Caco-2 (cell line): ENCODE measurements around the gene LUZP1. TPM values are rescaled to one million over a fixed set of nuclear protein-coding genes. Genes with fewer than 3 reads are reported as not detected.

ENCODE experiments used
- BruUV-seq: library from RNA; stranded (reverse); fragments of 400-500 nt; replicated peaks from 2 replicates; lab custom pipeline; 2021; lab: Mats Ljungman, UMichigan
- CTCF ChIA-PET: fragments of 300-600 bp; sonication (Branson Sonifier 250); formaldehyde crosslinking; loops from one replicate; lab custom pipeline; 2022; ENCODE audit warnings: antibody characterized with exemption; lab: Charles Lee
- POLR2A ChIA-PET: fragments of 300-600 bp; sonication (Branson Sonifier 250); formaldehyde crosslinking; loops from one replicate; lab custom pipeline; 2022; ENCODE audit warnings: antibody characterized with exemption; lab: Charles Lee
- DNase-seq, 2 experiments: peaks; one replicate each; pipeline versions ENCODE4 v3.0.0 to v3.0.0-alpha.2; 2020 to 2022
- H3K27me3 ChIP-seq: replicated peaks from 2 replicates; pipeline ENCODE4 v1.6.0; 2011; ENCODE audit warnings: low read length; ENCODE audit not compliant: control insufficient read depth, insufficient read depth
- H3K36me3 ChIP-seq: 2 replicates; pipeline ENCODE4 v1.5.1; 2011; ENCODE audit warnings: low read length; ENCODE audit not compliant: control insufficient read depth, insufficient read depth
- H3K4me1 ChIP-seq: fragments of 250-450 bp; sonication (Bioruptor Pico); 2 replicates; pipeline ENCODE4 v1.5.1; 2020; ENCODE audit warnings: mild to moderate bottlenecking
- H3K4me3 ChIP-seq: 2 replicates; pipeline ENCODE4 v1.5.1; 2011; ENCODE audit warnings: low read depth, mild to moderate bottlenecking, control low read depth, low read length
- H3K9me3 ChIP-seq: fragments of 250-450 bp; sonication (Bioruptor Pico); 2 replicates; pipeline ENCODE4 v1.5.1; 2020; ENCODE audit warnings: mild to moderate bottlenecking, moderate library complexity
- H3K27ac Mint-ChIP-seq: one replicate; pipeline ENCODE4 v1.8.0; 2022; ENCODE audit warnings: mixed read lengths; ENCODE audit not compliant: unreplicated experiment
- H3K27me3 Mint-ChIP-seq: one replicate; pipeline ENCODE4 v1.8.0; 2022; ENCODE audit warnings: mixed read lengths; ENCODE audit not compliant: insufficient read depth, unreplicated experiment
- H3K36me3 Mint-ChIP-seq: one replicate; pipeline ENCODE4 v1.8.0; 2022; ENCODE audit warnings: mild to moderate bottlenecking, mixed read lengths; ENCODE audit not compliant: insufficient read depth, unreplicated experiment
- H3K4me1 Mint-ChIP-seq: one replicate; pipeline ENCODE4 v1.8.0; 2022; ENCODE audit warnings: low read depth, mixed read lengths; ENCODE audit not compliant: unreplicated experiment
- H3K4me3 Mint-ChIP-seq: one replicate; pipeline ENCODE4 v1.8.0; 2022; ENCODE audit warnings: mild to moderate bottlenecking, moderate library complexity, mixed read lengths; ENCODE audit not compliant: unreplicated experiment
- H3K9me3 Mint-ChIP-seq: one replicate; pipeline ENCODE4 v1.8.0; 2022; ENCODE audit warnings: mixed read lengths; ENCODE audit not compliant: unreplicated experiment
- intact Hi-C: fragments of 100-400 bp; cut with micrococcal nuclease; formaldehyde crosslinking; loops from one replicate; pipeline ENCODE4 v1.10.0; 2022; ENCODE audit not compliant: unreplicated experiment
- total RNA-seq: library from RNA; stranded (reverse); gene quantifications from 2 replicates; pipeline ENCODE4 v1.2.3, GENCODE V29; 2022
- TF ChIP-seq, protein P1 (sequence below), 2 experiments: fragments of 200-600 bp in 1 of 2; IDR thresholded peaks; 1 replicate in 1 of 2; 2 replicates in 1 of 2; pipeline versions ENCODE4 v1.5.1 to v1.8.0; 2011 to 2022; ENCODE audit warnings: antibody characterized with exemption in 1 of 2, control low read depth in 1 of 2, inconsistent platforms in 1 of 2, low read depth in 1 of 2, low read length in 1 of 2, mild to moderate bottlenecking in 1 of 2, moderate library complexity in 1 of 2; ENCODE audit not compliant: insufficient read depth in 1 of 2, severe bottlenecking in 1 of 2, unreplicated experiment in 1 of 2

Gene LUZP1
- total RNA-seq, 1 experiment from 2014 or later = 20.6 TPM

DNA sequence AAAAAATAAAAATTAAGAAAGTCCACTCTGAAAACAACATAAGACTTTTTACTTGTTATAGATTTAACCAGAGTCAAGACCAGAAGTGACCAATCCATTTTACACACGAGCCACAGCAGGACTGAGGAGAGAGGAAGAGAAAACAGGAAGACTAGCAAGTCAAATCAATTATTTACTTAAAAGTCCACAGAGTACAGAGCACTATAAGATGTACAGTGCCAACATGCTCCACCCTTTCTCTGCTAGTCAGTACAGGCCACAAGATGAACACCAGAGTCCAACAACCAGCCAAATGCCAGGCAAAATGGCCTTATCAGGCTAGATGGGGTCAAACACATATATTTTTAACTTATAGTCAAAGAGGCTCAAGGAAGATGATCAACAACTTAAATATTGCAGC, 19.5 kb downstream of the LUZP1 start:
- peaks cover 28% of the 10 kb centered on the region for H3K4me1 Mint-ChIP-seq
- peaks cover 6% of the 10 kb centered on the region for H3K36me3 Mint-ChIP-seq
- no peaks in the 10 kb centered on the region for H3K36me3 ChIP-seq
- BruUV-seq = no TSS peak
- no peaks in the 10 kb centered on the region for H3K9me3 Mint-ChIP-seq
- ChIA-PET POLR2A (no interaction called here), CTCF (no interaction called here)
- H3K4me3 ChIP-seq = no peak overlapping the region
- no peak overlapping the region for H3K4me3 Mint-ChIP-seq
- H3K9me3 ChIP-seq = no peaks in the 10 kb centered on the region
- no peaks in the 10 kb centered on the region for H3K27me3 ChIP-seq
- H3K27me3 Mint-ChIP-seq = no peaks in the 10 kb centered on the region
- intact Hi-C loops = no loop called here
- no peak for DNase-seq
- H3K27ac Mint-ChIP-seq = no peak overlapping the region
- TF ChIP-seq, protein P1, sequence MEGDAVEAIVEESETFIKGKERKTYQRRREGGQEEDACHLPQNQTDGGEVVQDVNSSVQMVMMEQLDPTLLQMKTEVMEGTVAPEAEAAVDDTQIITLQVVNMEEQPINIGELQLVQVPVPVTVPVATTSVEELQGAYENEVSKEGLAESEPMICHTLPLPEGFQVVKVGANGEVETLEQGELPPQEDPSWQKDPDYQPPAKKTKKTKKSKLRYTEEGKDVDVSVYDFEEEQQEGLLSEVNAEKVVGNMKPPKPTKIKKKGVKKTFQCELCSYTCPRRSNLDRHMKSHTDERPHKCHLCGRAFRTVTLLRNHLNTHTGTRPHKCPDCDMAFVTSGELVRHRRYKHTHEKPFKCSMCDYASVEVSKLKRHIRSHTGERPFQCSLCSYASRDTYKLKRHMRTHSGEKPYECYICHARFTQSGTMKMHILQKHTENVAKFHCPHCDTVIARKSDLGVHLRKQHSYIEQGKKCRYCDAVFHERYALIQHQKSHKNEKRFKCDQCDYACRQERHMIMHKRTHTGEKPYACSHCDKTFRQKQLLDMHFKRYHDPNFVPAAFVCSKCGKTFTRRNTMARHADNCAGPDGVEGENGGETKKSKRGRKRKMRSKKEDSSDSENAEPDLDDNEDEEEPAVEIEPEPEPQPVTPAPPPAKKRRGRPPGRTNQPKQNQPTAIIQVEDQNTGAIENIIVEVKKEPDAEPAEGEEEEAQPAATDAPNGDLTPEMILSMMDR (IDR thresholded peaks at IDR 0.05; ENCODE audit: insufficient read depth in 1 of 2, low read depth in 1 of 2, low read length in 1 of 2, severe bottlenecking in 1 of 2, unreplicated experiment in 1 of 2) = no peak
- peaks cover 5% of the 10 kb centered on the region for H3K4me1 ChIP-seq

DNA sequence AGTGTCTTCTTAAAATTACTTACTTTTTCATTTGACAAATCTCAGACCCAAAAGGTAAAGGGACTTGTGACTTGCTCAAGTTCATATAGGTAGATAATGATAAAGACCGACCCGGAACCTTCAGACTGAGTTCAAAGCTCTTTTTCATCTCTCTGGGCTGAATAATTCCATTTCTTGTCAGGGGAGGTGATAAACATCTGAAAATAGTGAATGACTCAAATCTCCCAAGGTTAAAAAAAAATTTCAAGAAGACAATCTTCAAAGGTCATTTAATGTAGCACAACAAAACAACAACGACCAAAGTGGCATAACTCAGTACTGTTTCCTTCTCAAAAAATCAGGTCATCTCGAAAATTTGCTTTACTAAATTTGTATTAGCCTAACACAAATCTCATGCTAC, 20.6 kb downstream of the LUZP1 start:
- TF ChIP-seq, protein P1 (IDR thresholded peaks at IDR 0.05; ENCODE audit: insufficient read depth in 1 of 2, low read depth in 1 of 2, low read length in 1 of 2, severe bottlenecking in 1 of 2, unreplicated experiment in 1 of 2) = no peak
- POLR2A ChIA-PET = no interaction called here
- H3K4me1 ChIP-seq = peaks cover 5% of the 10 kb centered on the region
- no TSS peak for BruUV-seq
- H3K4me3 ChIP-seq = no peak overlapping the region
- H3K36me3 ChIP-seq = no peaks in the 10 kb centered on the region
- intact Hi-C loops = no loop called here
- no peaks in the 10 kb centered on the region for H3K9me3 Mint-ChIP-seq
- H3K4me3 Mint-ChIP-seq = no peak overlapping the region
- no peak for DNase-seq
- H3K4me1 Mint-ChIP-seq = peaks cover 23% of the 10 kb centered on the region
- no peaks in the 10 kb centered on the region for H3K27me3 Mint-ChIP-seq
- H3K27me3 ChIP-seq = no peaks in the 10 kb centered on the region
- CTCF ChIA-PET = no interaction called here
- no peak overlapping the region for H3K27ac Mint-ChIP-seq
- peaks cover 6% of the 10 kb centered on the region for H3K36me3 Mint-ChIP-seq
- no peaks in the 10 kb centered on the region for H3K9me3 ChIP-seq

DNA sequence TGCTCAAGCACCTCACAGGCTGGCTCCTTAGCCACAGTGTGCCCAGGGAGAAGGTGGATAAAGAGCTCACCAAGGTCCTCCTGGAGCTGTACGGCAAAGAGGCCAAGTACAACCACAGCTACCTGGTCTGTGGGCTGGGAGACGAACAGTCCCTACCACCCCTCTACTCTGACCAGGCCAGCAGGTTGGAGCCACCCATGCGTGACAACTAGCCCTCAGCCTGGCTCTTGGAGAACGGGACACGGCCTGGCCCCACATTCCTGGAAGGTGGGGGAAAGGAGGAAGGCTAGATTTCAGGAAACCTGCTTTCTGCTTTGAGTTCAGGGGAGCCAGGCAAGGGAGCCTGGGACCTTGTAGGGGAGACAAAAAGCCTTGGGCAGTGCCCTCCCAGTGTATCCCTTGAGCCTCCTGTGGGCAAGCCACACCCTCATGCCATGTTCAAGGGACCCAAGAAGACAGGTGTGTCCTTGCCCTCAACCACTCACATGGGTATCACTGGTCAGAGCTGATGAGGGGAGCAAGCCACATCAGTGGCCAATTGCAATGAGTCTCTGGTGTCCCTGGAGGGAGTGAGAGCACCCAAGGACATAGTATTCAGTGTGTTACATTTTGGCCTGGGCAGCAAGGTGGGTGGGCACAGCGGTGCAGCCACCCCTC, 27.6 kb downstream of the LUZP1 start:
- ChIA-PET POLR2A (no interaction called here), CTCF (no interaction called here)
- intact Hi-C loops = no loop called here
- H3K9me3 Mint-ChIP-seq = no peaks in the 10 kb centered on the region
- no peak overlapping the region for H3K4me3 ChIP-seq
- no peaks in the 10 kb centered on the region for H3K36me3 ChIP-seq
- DNase-seq = no peak
- H3K36me3 Mint-ChIP-seq = no peaks in the 10 kb centered on the region
- no peaks in the 10 kb centered on the region for H3K9me3 ChIP-seq
- no peaks in the 10 kb centered on the region for H3K27me3 Mint-ChIP-seq
- H3K4me3 Mint-ChIP-seq = no peak overlapping the region
- H3K27me3 ChIP-seq = no peaks in the 10 kb centered on the region
- TF ChIP-seq, protein P1 (IDR thresholded peaks at IDR 0.05; ENCODE audit: insufficient read depth in 1 of 2, low read depth in 1 of 2, low read length in 1 of 2, severe bottlenecking in 1 of 2, unreplicated experiment in 1 of 2) = no peak
- no TSS peak for BruUV-seq
- H3K27ac Mint-ChIP-seq = no peak overlapping the region
- H3K4me1 Mint-ChIP-seq = no peaks in the 10 kb centered on the region
- no peaks in the 10 kb centered on the region for H3K4me1 ChIP-seq
